Tibial artery (tissue), 4 donors: ENCODE data around the gene CAMKMT.

Source experiments
- DNase-seq, 2 donors: peaks; one replicate each; pipeline ENCODE4 v3.0.0-alpha.2; 2019
- H3K27ac ChIP-seq, 2 donors: fragments of 200-600 bp; sonication (generic) in 1 of 2; 1 replicate in 1 of 2; 2 replicates in 1 of 2; pipeline ENCODE4 v1.5.1; 2018 to 2019; ENCODE audit warnings: mild to moderate bottlenecking in 1 of 2
- H3K27me3 ChIP-seq, 2 donors: fragments of 200-600 bp; sonication (generic) in 1 of 2; one replicate each; pipeline versions ENCODE4 v1.5.1 to v1.6.0; 2016 to 2019
- H3K36me3 ChIP-seq, 3 donors: fragments of 200-600 bp; sonication (generic) in 2 of 3; one replicate each; pipeline ENCODE4 v1.5.1; 2016 to 2019; ENCODE audit warnings: mild to moderate bottlenecking in 2 of 3
- H3K4me1 ChIP-seq, 4 donors: fragments of 200-600 bp; sonication (generic) in 2 of 4; 1 replicate in 3 of 4; 2 replicates in 1 of 4; pipeline ENCODE4 v1.5.1; 2016 to 2019
- H3K4me3 ChIP-seq, 2 donors: fragments of 200-600 bp; sonication (generic) in 1 of 2; 1 replicate in 1 of 2; 2 replicates in 1 of 2; pipeline ENCODE4 v1.5.1; 2018 to 2019; ENCODE audit warnings: mild to moderate bottlenecking in 2 of 2
- H3K9me3 ChIP-seq, 3 donors: fragments of 200-600 bp; sonication (generic) in 1 of 3; one replicate each; pipeline ENCODE4 v1.5.1; 2016 to 2019
- intact Hi-C: fragments of 100-400 bp; cut with DNase I; formaldehyde crosslinking; loops from one replicate; pipeline ENCODE4 v1.15.0; 2023; ENCODE audit warnings: low total_unique reads
- TF ChIP-seq, protein P1 (sequence below), 2 experiments: fragments of 200-600 bp in 1 of 2; fragments of 450-650 bp in 1 of 2; IDR thresholded peaks; one replicate each; pipeline ENCODE4 v1.5.1; 2017 to 2019; ENCODE audit warnings: antibody characterized with exemption in 2 of 2, mild to moderate bottlenecking in 1 of 2, moderate library complexity in 1 of 2

Gene CAMKMT

DNA sequence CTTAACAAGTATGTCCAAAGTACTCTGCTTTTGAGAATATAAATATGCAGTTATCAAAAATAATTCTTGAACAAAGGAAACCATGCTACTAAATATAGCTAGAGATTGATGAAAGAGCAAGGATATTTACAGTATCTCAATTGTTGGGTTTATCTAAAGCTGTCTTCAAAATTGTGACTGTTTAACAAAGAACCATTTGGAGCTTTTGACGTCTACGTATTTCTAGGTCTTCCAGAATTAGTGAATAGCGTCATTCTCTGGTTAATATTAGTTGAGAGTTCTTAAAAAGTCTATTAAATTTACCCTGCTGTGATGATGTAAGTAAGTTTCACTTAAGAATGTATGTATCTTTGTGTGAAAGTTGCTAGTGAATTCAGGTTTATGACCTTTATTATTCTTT is 356.7 kb downstream of the CAMKMT start:
- H3K27me3 ChIP-seq: no peaks in the 10 kb centered on the region
- no peaks in the 10 kb centered on the region for H3K36me3 ChIP-seq
- H3K27ac ChIP-seq: no peak overlapping the region
- intact Hi-C loops: no loop called here
- H3K4me3 ChIP-seq: no peak overlapping the region
- H3K9me3 ChIP-seq: no peaks in the 10 kb centered on the region
- TF ChIP-seq, protein P1, sequence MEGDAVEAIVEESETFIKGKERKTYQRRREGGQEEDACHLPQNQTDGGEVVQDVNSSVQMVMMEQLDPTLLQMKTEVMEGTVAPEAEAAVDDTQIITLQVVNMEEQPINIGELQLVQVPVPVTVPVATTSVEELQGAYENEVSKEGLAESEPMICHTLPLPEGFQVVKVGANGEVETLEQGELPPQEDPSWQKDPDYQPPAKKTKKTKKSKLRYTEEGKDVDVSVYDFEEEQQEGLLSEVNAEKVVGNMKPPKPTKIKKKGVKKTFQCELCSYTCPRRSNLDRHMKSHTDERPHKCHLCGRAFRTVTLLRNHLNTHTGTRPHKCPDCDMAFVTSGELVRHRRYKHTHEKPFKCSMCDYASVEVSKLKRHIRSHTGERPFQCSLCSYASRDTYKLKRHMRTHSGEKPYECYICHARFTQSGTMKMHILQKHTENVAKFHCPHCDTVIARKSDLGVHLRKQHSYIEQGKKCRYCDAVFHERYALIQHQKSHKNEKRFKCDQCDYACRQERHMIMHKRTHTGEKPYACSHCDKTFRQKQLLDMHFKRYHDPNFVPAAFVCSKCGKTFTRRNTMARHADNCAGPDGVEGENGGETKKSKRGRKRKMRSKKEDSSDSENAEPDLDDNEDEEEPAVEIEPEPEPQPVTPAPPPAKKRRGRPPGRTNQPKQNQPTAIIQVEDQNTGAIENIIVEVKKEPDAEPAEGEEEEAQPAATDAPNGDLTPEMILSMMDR (IDR thresholded peaks at IDR 0.05): no peak
- peaks cover 0 to 23% (median 10%) of the 10 kb centered on the region in 4 donors for H3K4me1 ChIP-seq
- no peak for DNase-seq

DNA sequence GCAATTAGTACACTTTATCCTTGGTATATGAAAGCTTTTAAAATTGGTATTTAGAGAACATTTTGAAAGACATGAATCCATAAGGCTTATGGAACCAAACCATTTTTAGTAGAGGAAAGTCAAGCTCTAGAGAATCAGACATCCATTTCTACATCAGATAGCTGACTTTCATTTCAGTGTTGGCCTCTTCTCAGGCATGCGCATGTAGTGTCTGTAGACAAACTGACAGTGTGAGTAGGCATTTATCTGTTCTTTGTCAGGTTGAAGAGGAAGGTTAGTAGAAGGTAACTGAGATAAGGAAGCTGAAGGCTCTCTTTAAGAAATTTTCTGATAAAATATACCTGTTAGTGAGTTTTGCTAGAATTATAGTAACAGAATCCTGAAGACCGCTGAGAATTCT is 357.8 kb downstream of the CAMKMT start:
- Histone ChIP-seq H3K9me3 (no peaks in the 10 kb centered on the region), H3K36me3 (no peaks in the 10 kb centered on the region), H3K4me1 (peaks cover 0 to 23% (median 10%) of the 10 kb centered on the region in 4 donors), H3K4me3 (no peak overlapping the region), H3K27me3 (no peaks in the 10 kb centered on the region), H3K27ac (no peak overlapping the region)
- TF ChIP-seq, protein P1 (IDR thresholded peaks at IDR 0.05): no peak
- no peak for DNase-seq
- intact Hi-C loops: no loop called here

DNA sequence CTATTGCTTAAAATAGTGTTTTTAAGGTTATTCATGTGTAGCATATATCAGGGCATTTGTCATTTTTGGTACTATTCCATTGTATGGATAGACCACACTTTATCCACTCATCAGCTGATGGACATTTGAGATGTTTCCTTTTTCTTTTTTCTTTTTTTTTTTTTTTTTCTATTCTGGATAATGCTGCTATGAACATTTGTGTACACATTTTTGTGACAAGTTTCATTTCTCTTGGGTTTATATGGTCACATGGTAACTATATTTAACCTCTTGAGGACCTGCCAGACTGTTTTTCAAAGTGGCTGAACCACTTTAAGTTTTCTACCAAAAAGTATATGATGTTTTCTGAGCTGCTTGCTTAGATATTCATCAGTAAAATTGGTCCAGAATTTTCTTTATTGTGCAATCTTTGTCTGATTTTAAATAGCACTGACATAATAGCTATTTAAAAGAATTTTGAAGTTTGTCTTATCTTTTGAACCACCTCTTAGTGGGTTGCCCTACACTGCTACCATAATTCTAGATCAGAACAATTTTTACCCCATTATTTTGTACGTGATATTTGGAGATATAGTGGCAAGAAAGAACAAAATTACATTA is 360.4 kb downstream of the CAMKMT start:
- no peaks in the 10 kb centered on the region for H3K9me3 ChIP-seq
- TF ChIP-seq, protein P1 (IDR thresholded peaks at IDR 0.05): no peak
- H3K27ac ChIP-seq: no peak overlapping the region
- H3K4me3 ChIP-seq: no peak overlapping the region
- no peaks in the 10 kb centered on the region for H3K36me3 ChIP-seq
- DNase-seq: no peak
- intact Hi-C loops: no loop called here
- H3K27me3 ChIP-seq: no peaks in the 10 kb centered on the region
- H3K4me1 ChIP-seq: peaks cover 0 to 20% (median 10%) of the 10 kb centered on the region in 4 donors

DNA sequence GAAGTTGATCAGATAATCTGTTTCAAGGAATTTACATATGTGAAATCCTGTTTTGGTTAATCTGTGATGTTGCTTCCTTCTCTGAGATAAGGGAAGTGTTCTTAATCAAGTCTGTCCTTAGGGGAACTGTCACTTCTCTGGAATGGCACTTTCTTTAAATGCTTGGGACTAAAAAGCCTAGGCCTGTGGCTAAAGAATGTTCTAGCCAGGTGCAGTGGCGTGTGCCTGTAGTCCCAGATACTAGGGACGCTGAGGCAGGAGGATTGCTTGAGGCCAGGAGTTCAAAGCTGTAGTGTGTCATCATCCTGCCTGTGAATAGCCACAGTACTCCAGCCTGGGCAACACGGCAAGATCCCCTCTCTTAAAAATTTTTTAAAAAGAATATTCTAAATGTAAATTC is 362.2 kb downstream of the CAMKMT start:
- intact Hi-C loops: no loop called here

DNA sequence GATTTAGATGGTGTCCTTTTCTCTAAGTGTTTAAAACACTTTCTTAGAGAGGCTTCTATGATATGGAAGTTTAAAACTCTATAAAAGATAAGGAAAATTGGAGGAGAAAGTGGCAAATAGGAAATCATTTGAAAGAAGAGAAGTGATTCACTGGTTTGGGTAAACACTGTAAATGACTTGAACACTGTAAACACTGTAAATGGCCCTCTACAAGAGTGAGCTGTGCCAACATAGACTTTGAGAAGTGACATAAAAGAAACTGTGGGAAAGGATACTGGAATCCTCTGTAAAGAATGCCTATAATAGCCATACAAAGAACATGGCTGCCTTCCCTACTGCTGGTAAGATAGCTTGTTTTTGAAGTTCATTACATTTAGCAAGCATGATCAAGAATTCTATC is 368.8 kb downstream of the CAMKMT start:
- intact Hi-C loops: no loop called here
- H3K4me1 ChIP-seq: no peaks in the 10 kb centered on the region
- H3K27ac ChIP-seq: no peak overlapping the region
- TF ChIP-seq, protein P1 (IDR thresholded peaks at IDR 0.05): no peak
- no peak for DNase-seq
- H3K4me3 ChIP-seq: no peak overlapping the region
- H3K9me3 ChIP-seq: no peaks in the 10 kb centered on the region
- H3K36me3 ChIP-seq: no peaks in the 10 kb centered on the region
- no peaks in the 10 kb centered on the region for H3K27me3 ChIP-seq

More for the DNA sequence above, 362.2 kb downstream of the CAMKMT start:
- H3K9me3 ChIP-seq: no peaks in the 10 kb centered on the region
- peaks cover 0 to 20% (median 10%) of the 10 kb centered on the region in 4 donors for H3K4me1 ChIP-seq
- no peak for DNase-seq
- no peak overlapping the region for H3K4me3 ChIP-seq
- H3K36me3 ChIP-seq: no peaks in the 10 kb centered on the region
- TF ChIP-seq, protein P1 (IDR thresholded peaks at IDR 0.05): no peak
- no peak overlapping the region for H3K27ac ChIP-seq
- H3K27me3 ChIP-seq: no peaks in the 10 kb centered on the region

DNA sequence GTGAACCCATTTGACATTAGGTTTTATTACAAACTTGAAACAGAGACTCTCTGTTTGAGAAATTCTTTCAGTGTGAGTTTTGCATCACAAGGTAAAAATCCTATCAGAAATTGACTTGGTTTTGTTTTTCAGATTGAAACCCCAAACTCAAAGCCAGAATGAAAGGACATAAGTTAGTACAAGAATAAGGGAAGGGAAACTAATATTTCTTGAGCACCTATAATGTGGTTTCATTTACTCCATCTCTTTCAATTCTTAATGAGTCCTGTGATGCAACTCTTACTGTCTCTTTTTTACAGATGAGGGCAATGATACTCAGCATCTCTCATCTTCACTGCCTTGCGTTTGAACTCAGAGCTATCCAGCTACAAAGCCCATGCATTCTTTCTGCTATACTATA is 369.8 kb downstream of the CAMKMT start:
- Histone ChIP-seq H3K27me3 (no peaks in the 10 kb centered on the region), H3K4me3 (no peak overlapping the region), H3K27ac (no peak overlapping the region), H3K4me1 (no peaks in the 10 kb centered on the region), H3K9me3 (peaks cover 0 to 4% (median 0%) of the 10 kb centered on the region in 3 donors), H3K36me3 (no peaks in the 10 kb centered on the region)
- intact Hi-C loops: no loop called here
- DNase-seq: no peak
- TF ChIP-seq, protein P1 (IDR thresholded peaks at IDR 0.05): no peak
